H1 (cell line): ENCODE data around the gene PRR22.
"Not testable (repeated sequence)": the region's sequence is repeated elsewhere in the genome, so short reads cannot be mapped to it uniquely, and the experiment has no call there.

Experiments used
- BCL11A ChIP-seq, 2 experiments: IDR thresholded peaks; one replicate each; pipeline ENCODE4 v1.6.1; 2011; ENCODE audit warnings: low read depth in 2 of 2, low read length in 2 of 2, mild to moderate bottlenecking in 2 of 2
- CBX5 ChIP-seq: fragments of 300-800, 300-1000 bp; sonication (generic); IDR thresholded peaks from 2 replicates; pipeline ENCODE4 v1.7.1; 2016; ENCODE audit warnings: antibody characterized with exemption, low read length, low read depth
- CEBPB ChIP-seq: IDR thresholded peaks from 2 replicates; pipeline ENCODE4 v1.6.1; 2012; ENCODE audit warnings: low read depth, low read length
- CTCF ChIP-seq, 3 experiments: IDR thresholded peaks; 1 replicate in 2 of 3; 2 replicates in 1 of 3; pipeline versions ENCODE4 v1.5.1 to v1.6.1; 2011; ENCODE audit warnings: low read length in 3 of 3, mild to moderate bottlenecking in 3 of 3, inconsistent platforms in 2 of 3, low read depth in 1 of 3, moderate library complexity in 1 of 3; ENCODE audit not compliant: insufficient read depth in 1 of 3; ENCODE audit errors: control extremely low read depth in 1 of 3
- MAX ChIP-seq: IDR thresholded peaks from 2 replicates; pipeline ENCODE4 v1.6.1; 2012; ENCODE audit warnings: inconsistent platforms
- NRF1 ChIP-seq: IDR thresholded peaks from 2 replicates; pipeline ENCODE4 v1.6.1; 2011; ENCODE audit warnings: mild to moderate bottlenecking, low read depth, low read length, improper control_type of control experiment
- POLR2A ChIP-seq, 2 experiments: IDR thresholded peaks; 1 replicate in 1 of 2; 2 replicates in 1 of 2; pipeline ENCODE4 v1.6.1; 2011; ENCODE audit warnings: low read depth in 2 of 2, low read length in 2 of 2, mild to moderate bottlenecking in 2 of 2; ENCODE audit errors: control extremely low read depth in 1 of 2
- RFX5 ChIP-seq: IDR thresholded peaks from 2 replicates; pipeline ENCODE4 v1.6.1; 2011; ENCODE audit warnings: low read depth, low read length, improper control_type of control experiment, borderline replicate concordance
- SRF ChIP-seq: IDR thresholded peaks from 2 replicates; pipeline ENCODE4 v1.6.1; 2011; ENCODE audit warnings: mild to moderate bottlenecking, low read depth, low read length, moderate library complexity
- USF2 ChIP-seq: IDR thresholded peaks from 2 replicates; pipeline ENCODE4 v1.6.1; 2011; ENCODE audit warnings: low read length, improper control_type of control experiment
- YY1 ChIP-seq: IDR thresholded peaks from 2 replicates; pipeline ENCODE4 v1.6.1; 2011; ENCODE audit warnings: low read depth, mild to moderate bottlenecking, low read length

GRCh38 chr19:5744999-5745398, 39.5 kb downstream of the PRR22 start:
- not testable (repeated sequence) for TF ChIP-seq CEBPB; CBX5; USF2; POLR2A (IDR thresholded peaks at IDR 0.05; ENCODE audit: control extremely low read depth in 1 of 2, low read depth in 2 of 2, low read length in 2 of 2); RFX5; BCL11A (IDR thresholded peaks at IDR 0.05; ENCODE audit: low read depth in 2 of 2, low read length in 2 of 2); CTCF (IDR thresholded peaks at IDR 0.05; ENCODE audit: control extremely low read depth in 1 of 3, insufficient read depth in 1 of 3, low read depth in 1 of 3, low read length in 3 of 3); MAX; YY1; NRF1; SRF
